Stimulated activated CD8-positive, alpha-beta memory T cell treated with anti-CD3 and anti-CD28 coated beads, Interleukin-4, amount 100 ng/mL, for 4 hours (primary cell): ENCODE measurements around the gene RFC5.
"Not testable (repeated sequence)": the region's sequence is repeated elsewhere in the genome, so short reads cannot be mapped to it uniquely, and the experiment has no call there.

ENCODE experiments used
- DNase-seq, 2 donors: peaks; one replicate each; pipeline ENCODE4 v3.0.0-alpha.2; 2020; ENCODE audit warnings: low read depth in 2 of 2, low spot score in 1 of 2

Gene RFC5

GRCh38 chr12:118015306-118015705, 1.2 kb upstream of the RFC5 start:
- DNase-seq = no peak

GRCh38 chr12:118015944-118016343, 559 bp upstream of the RFC5 start:
- DNase-seq = no peak

GRCh38 chr12:118017926-118018325, 1.4 kb downstream of the RFC5 start:
- DNase-seq = no peak

GRCh38 chr12:118020036-118020435, 3.5 kb downstream of the RFC5 start:
- no peak for DNase-seq

- DNase-seq = not testable (repeated sequence)
Measured at GRCh38 chr12:118022097-118022727, 5.7 kb downstream of the RFC5 start.

- no peak for DNase-seq
Measured at GRCh38 chr12:118022728-118023109, 6.2 kb downstream of the RFC5 start.

GRCh38 chr12:118023301-118023860, 6.9 kb downstream of the RFC5 start:
- DNase-seq = no peak

- DNase-seq = no peak
Measured at GRCh38 chr12:118025168-118025567, 8.7 kb downstream of the RFC5 start.

- no peak for DNase-seq
Measured at GRCh38 chr12:118029166-118029565, 12.7 kb downstream of the RFC5 start.

GRCh38 chr12:118032188-118032587, 15.7 kb downstream of the RFC5 start:
- no peak for DNase-seq

GRCh38 chr12:118033323-118033722, 16.8 kb downstream of the RFC5 start:
- no peak for DNase-seq

- DNase-seq = no peak
Measured at GRCh38 chr12:118033902-118034301, 17.4 kb downstream of the RFC5 start.

GRCh38 chr12:118034429-118035189, 18.1 kb downstream of the RFC5 start:
- DNase-seq = no peak

GRCh38 chr12:118035190-118036041, 18.9 kb downstream of the RFC5 start:
- no peak for DNase-seq

- DNase-seq = no peak
Measured at GRCh38 chr12:118036672-118037411, 20.3 kb downstream of the RFC5 start.

- DNase-seq = no peak
Measured at GRCh38 chr12:118038137-118038536, 21.6 kb downstream of the RFC5 start.

GRCh38 chr12:118042091-118042490, 25.6 kb downstream of the RFC5 start:
- DNase-seq = no peak

GRCh38 chr12:118044075-118044474, 27.6 kb downstream of the RFC5 start:
- DNase-seq = no peak

- DNase-seq = no peak
Measured at GRCh38 chr12:118044577-118044976, 28.1 kb downstream of the RFC5 start.

GRCh38 chr12:118046430-118046829, 29.9 kb downstream of the RFC5 start:
- no peak for DNase-seq
